H1 (cell line): ENCODE data around the gene ADAM12. TPM values are rescaled to one million over a fixed set of nuclear protein-coding genes. Genes with fewer than 3 reads are reported as not detected.

ENCODE experiments used
- CTCF ChIA-PET: fragments of 300-600 bp; sonication (Branson Sonifier 250); formaldehyde crosslinking; loops from one replicate; lab custom pipeline; 2021; ENCODE audit not compliant: partially characterized antibody; lab: Charles Lee
- POLR2A ChIA-PET: fragments of 300-600 bp; sonication (Branson Sonifier 250); formaldehyde crosslinking; loops from one replicate; lab custom pipeline; 2021; ENCODE audit warnings: inconsistent platforms; ENCODE audit not compliant: partially characterized antibody; lab: Charles Lee
- DNase-seq, 2 experiments: peaks; one replicate each; pipeline versions ENCODE4 v3.0.0 to v3.0.0-alpha.2; 2010 to 2022; ENCODE audit warnings: low spot score in 2 of 2, low read depth in 1 of 2, mixed read lengths in 1 of 2
- FAIRE-seq: peaks from 2 replicates; lab custom pipeline; 2011; peaks lifted over from hg19 to GRCh38; lab: Jason Lieb, UNC
- H2AFZ ChIP-seq: 2 replicates; pipeline ENCODE4 v1.8.1; 2012; ENCODE audit warnings: low read length, inconsistent platforms
- H2AK5ac ChIP-seq: 2 replicates; pipeline ENCODE4 v1.6.1; 2013; ENCODE audit warnings: low read depth, low read length
- H2BK120ac ChIP-seq: replicated peaks from 2 replicates; pipeline ENCODE3; 2013; ENCODE audit warnings: low read depth, low read length, inconsistent platforms
- H2BK12ac ChIP-seq: 2 replicates; pipeline ENCODE4 v1.6.1; 2013; ENCODE audit warnings: low read depth, low read length
- H2BK15ac ChIP-seq: 2 replicates; pipeline ENCODE4 v1.6.1; 2013; ENCODE audit warnings: low read length
- H2BK20ac ChIP-seq: 2 replicates; pipeline ENCODE4 v1.6.1; 2013; ENCODE audit warnings: low read length
- H2BK5ac ChIP-seq: 2 replicates; pipeline ENCODE4 v1.6.1; 2013; ENCODE audit warnings: low read depth, low read length
- H3K14ac ChIP-seq: 2 replicates; pipeline ENCODE4 v1.6.1; 2013; ENCODE audit warnings: inconsistent platforms; ENCODE audit not compliant: insufficient read length
- H3K18ac ChIP-seq: 2 replicates; pipeline ENCODE4 v1.6.1; 2013; ENCODE audit warnings: low read length; ENCODE audit errors: extremely low read depth
- H3K23ac ChIP-seq: 2 replicates; pipeline ENCODE4 v1.6.1; 2013; ENCODE audit warnings: inconsistent platforms; ENCODE audit not compliant: insufficient read length
- H3K23me2 ChIP-seq: 2 replicates; pipeline ENCODE4 v1.6.1; 2013; ENCODE audit warnings: low read depth, low read length
- H3K27ac ChIP-seq: 2 replicates; pipeline ENCODE4 v1.6.1; 2011; ENCODE audit warnings: low read depth, low read length, inconsistent platforms
- H3K27me3 ChIP-seq, 4 experiments: replicated peaks in 1 of 4; 1 replicate in 1 of 4; 2 replicates in 3 of 4; pipeline versions ENCODE4 v1.6.1 to v1.8.1; 2011 to 2013; ENCODE audit warnings: low read length in 3 of 4, mild to moderate bottlenecking in 3 of 4, inconsistent platforms in 2 of 4, mixed read lengths in 2 of 4, moderate library complexity in 1 of 4; ENCODE audit not compliant: control insufficient read depth in 3 of 4, insufficient read depth in 3 of 4; ENCODE audit errors: extremely low read depth in 1 of 4
- H3K36me3 ChIP-seq, 4 experiments: 2 replicates each; pipeline versions ENCODE4 v1.6.1 to v1.8.1; 2011 to 2013; ENCODE audit warnings: mild to moderate bottlenecking in 4 of 4, low read length in 3 of 4, moderate library complexity in 2 of 4, control low read depth in 1 of 4, inconsistent platforms in 1 of 4; ENCODE audit not compliant: insufficient read depth in 4 of 4, control insufficient read depth in 2 of 4
- H3K4ac ChIP-seq: replicated peaks from 2 replicates; pipeline ENCODE3; 2013; ENCODE audit warnings: low read length, low read depth, mixed read lengths, inconsistent platforms; ENCODE audit not compliant: insufficient read length
- H3K4me1 ChIP-seq, 4 experiments: replicated peaks in 1 of 4; 1 replicate in 1 of 4; 2 replicates in 3 of 4; pipeline versions ENCODE4 v1.6.1 to v1.8.1; 2011 to 2013; ENCODE audit warnings: low read length in 3 of 4, inconsistent platforms in 2 of 4, mixed read lengths in 1 of 4; ENCODE audit not compliant: insufficient read depth in 4 of 4, control insufficient read depth in 3 of 4
- H3K4me2 ChIP-seq, 2 experiments: 2 replicates each; pipeline versions ENCODE4 v1.6.1 to v1.8.1; 2011 to 2013; ENCODE audit warnings: low read depth in 2 of 2, low read length in 2 of 2, control low read depth in 1 of 2, inconsistent platforms in 1 of 2, mild to moderate bottlenecking in 1 of 2; ENCODE audit not compliant: insufficient read depth in 1 of 2
- H3K4me3 ChIP-seq, 4 experiments: fragments of 200-600, 300-600 bp in 1 of 4; sonication (generic), shearing (Covaris generic), sonication (Bioruptor Twin) in 1 of 4; 2 replicates each; pipeline versions ENCODE4 v1.5.1 to v1.8.1; 2011 to 2016; ENCODE audit warnings: low read length in 4 of 4, low read depth in 3 of 4, control low read depth in 2 of 4, inconsistent platforms in 2 of 4, mild to moderate bottlenecking in 2 of 4, mixed read lengths in 1 of 4, moderate library complexity in 1 of 4; ENCODE audit not compliant: insufficient read depth in 2 of 4; ENCODE audit errors: extremely low read depth in 1 of 4
- H3K56ac ChIP-seq: replicated peaks from 2 replicates; pipeline ENCODE3; 2013; ENCODE audit warnings: low read depth, mild to moderate bottlenecking, mixed read lengths, low read length, inconsistent platforms; ENCODE audit not compliant: insufficient read length
- H3K79me1 ChIP-seq: 2 replicates; pipeline ENCODE4 v1.6.1; 2013; ENCODE audit warnings: low read depth, low read length, control low read depth
- H3K79me2 ChIP-seq, 2 experiments: 2 replicates each; pipeline versions ENCODE4 v1.6.1 to v1.8.1; 2012 to 2013; ENCODE audit warnings: low read length in 2 of 2, mild to moderate bottlenecking in 2 of 2, inconsistent platforms in 1 of 2; ENCODE audit not compliant: insufficient read depth in 2 of 2, control insufficient read depth in 1 of 2
- H3K9ac ChIP-seq, 4 experiments: replicated peaks in 1 of 4; 1 replicate in 1 of 4; 2 replicates in 3 of 4; pipeline versions ENCODE4 v1.6.1 to v1.8.1; 2011 to 2013; ENCODE audit warnings: low read depth in 3 of 4, low read length in 3 of 4, control low read depth in 2 of 4, mild to moderate bottlenecking in 2 of 4, moderate library complexity in 2 of 4, inconsistent platforms in 1 of 4; ENCODE audit errors: extremely low read depth in 1 of 4
- H3K9me3 ChIP-seq, 2 experiments: 2 replicates each; pipeline versions ENCODE4 v1.6.1 to v1.8.1; 2012 to 2013; ENCODE audit warnings: mild to moderate bottlenecking in 2 of 2, moderate library complexity in 2 of 2, control low read depth in 1 of 2, inconsistent platforms in 1 of 2, low read depth in 1 of 2, low read length in 1 of 2, mixed read lengths in 1 of 2; ENCODE audit not compliant: insufficient read depth in 2 of 2
- H4K20me1 ChIP-seq, 2 experiments: replicated peaks in 1 of 2; 2 replicates each; pipeline versions ENCODE3 to v1.8.1; 2011 to 2013; ENCODE audit warnings: inconsistent platforms in 2 of 2, low read length in 2 of 2, mild to moderate bottlenecking in 1 of 2; ENCODE audit not compliant: insufficient read depth in 2 of 2, control insufficient read depth in 1 of 2
- H4K5ac ChIP-seq: 2 replicates; pipeline ENCODE4 v1.6.1; 2013; ENCODE audit warnings: low read length, low read depth, mixed read lengths, inconsistent platforms; ENCODE audit not compliant: insufficient read length
- H4K8ac ChIP-seq: 2 replicates; pipeline ENCODE4 v1.8.0; 2013; ENCODE audit warnings: mild to moderate bottlenecking, moderate library complexity, low read length, inconsistent platforms; ENCODE audit not compliant: insufficient read depth; ENCODE audit errors: extremely low read depth
- H4K91ac ChIP-seq: replicated peaks from 2 replicates; pipeline ENCODE3; 2013; ENCODE audit warnings: low read length, mixed read lengths, inconsistent platforms; ENCODE audit not compliant: insufficient read length
- ASH2L ChIP-seq: fragments of 200-600, 300-600 bp; sonication (generic); IDR thresholded peaks from one replicate; pipeline ENCODE4 v1.7.1; 2017; ENCODE audit warnings: low read length
- BACH1 ChIP-seq: IDR thresholded peaks from 2 replicates; pipeline ENCODE4 v1.6.1; 2012; ENCODE audit warnings: low read length, improper control_type of control experiment
- CBX5 ChIP-seq: fragments of 300-800, 300-1000 bp; sonication (generic); IDR thresholded peaks from 2 replicates; pipeline ENCODE4 v1.7.1; 2016; ENCODE audit warnings: antibody characterized with exemption, low read length, low read depth
- CEBPB ChIP-seq: IDR thresholded peaks from 2 replicates; pipeline ENCODE4 v1.6.1; 2012; ENCODE audit warnings: low read depth, low read length
- CHD1 ChIP-seq: IDR thresholded peaks from 2 replicates; pipeline ENCODE4 v1.6.1; 2012; ENCODE audit warnings: low read depth, low read length, improper control_type of control experiment
- EGR1 ChIP-seq: IDR thresholded peaks from 2 replicates; pipeline ENCODE4 v1.6.1; 2011; ENCODE audit warnings: low read depth, low read length, borderline replicate concordance
- EP300 ChIP-seq, 2 experiments: IDR thresholded peaks; 1 replicate in 1 of 2; 2 replicates in 1 of 2; pipeline ENCODE4 v1.6.1; 2011 to 2012; ENCODE audit warnings: low read depth in 2 of 2, low read length in 2 of 2, mild to moderate bottlenecking in 2 of 2, borderline replicate concordance in 1 of 2, inconsistent platforms in 1 of 2, moderate library complexity in 1 of 2
- FOSL1 ChIP-seq: IDR thresholded peaks from 2 replicates; pipeline ENCODE4 v1.6.1; 2011; ENCODE audit warnings: mild to moderate bottlenecking, low read depth, low read length, moderate library complexity; ENCODE audit not compliant: insufficient read depth
- KDM1A ChIP-seq: fragments of 200-600, 300-600 bp; sonication (generic); IDR thresholded peaks from 2 replicates; pipeline ENCODE4 v1.7.1; 2016; ENCODE audit warnings: mild to moderate bottlenecking, low read length, borderline replicate concordance
- MAFK ChIP-seq: IDR thresholded peaks from 2 replicates; pipeline ENCODE4 v1.6.1; 2012; ENCODE audit warnings: low read depth, mild to moderate bottlenecking, improper control_type of control experiment, low read length
- NRF1 ChIP-seq: IDR thresholded peaks from 2 replicates; pipeline ENCODE4 v1.6.1; 2011; ENCODE audit warnings: mild to moderate bottlenecking, low read depth, low read length, improper control_type of control experiment
- RBBP5 ChIP-seq: IDR thresholded peaks from 2 replicates; pipeline ENCODE4 v1.7.1; 2012; ENCODE audit warnings: low read depth, mild to moderate bottlenecking, inconsistent platforms, low read length, moderate library complexity, borderline replicate concordance
- USF2 ChIP-seq: IDR thresholded peaks from 2 replicates; pipeline ENCODE4 v1.6.1; 2011; ENCODE audit warnings: low read length, improper control_type of control experiment
- WGBS, 2 experiments: shearing (Covaris generic) in 1 of 2; methylation state at CpG; one replicate each; pipeline versions ENCODE4 v1.1.6 to v1.1.7; 2013 to 2015; ENCODE audit warnings: low lambda C conversion rate in 2 of 2, mixed read lengths in 2 of 2, inconsistent platforms in 1 of 2, low coverage in 1 of 2, missing lambda C conversion rate in 1 of 2; ENCODE audit not compliant: insufficient replicate concordance in 2 of 2, insufficient coverage in 1 of 2, insufficient read length in 1 of 2; ENCODE audit errors: extremely low coverage in 1 of 2, missing lambda C conversion rate in 1 of 2; 5-methylcytosine and 5-hydroxymethylcytosine counted together
- polyA plus RNA-seq, 7 experiments: library from polyadenylated mRNA; depleted of rRNA in 3 of 7; stranded (reverse) in 5 of 7; unstranded in 2 of 7; fragments of >200 nt in 5 of 7; fragments of 200-250 nt in 2 of 7; gene quantifications; 1 replicate in 5 of 7; 2 replicates in 1 of 7; 4 replicates in 1 of 7; pipeline versions ENCODE4 v1.2.1 to v1.2.3, GENCODE V29; 2011 to 2013; ENCODE audit warnings: missing spikeins in 2 of 7, mixed read lengths in 2 of 7
- total RNA-seq: library from RNA; stranded (reverse); fragmentation: NEBNext Ultra II Directional; extraction: Animal tissue kit (Norgen Biotek cat#: 25700); gene quantifications from 2 replicates; pipeline ENCODE4 v1.2.1, GENCODE V29; 2021
- TF ChIP-seq, protein P1 (sequence below): IDR thresholded peaks from 2 replicates; pipeline ENCODE4 v1.6.1; 2012; ENCODE audit warnings: inconsistent platforms

Gene ADAM12
- total and polyA plus RNA-seq, 2 of the 8 experiments (the other 6 are each of a cell fraction or from before 2014, with no cell fraction given), result 0.07 to 0.17 TPM

GRCh38 chr10:126398924-126399323, 10.6 kb upstream of the ADAM12 start:
- H3K4me3 ChIP-seq, result no peak overlapping the region
- H4K8ac ChIP-seq, result no peak overlapping the region
- no peaks in the 10 kb centered on the region for H3K23me2 ChIP-seq
- no peak overlapping the region for H3K4ac ChIP-seq
- H2BK15ac ChIP-seq, result no peak overlapping the region
- H3K27ac ChIP-seq, result no peak overlapping the region
- H3K56ac ChIP-seq, result no peak overlapping the region
- H3K4me2 ChIP-seq, result no peak overlapping the region
- no peak overlapping the region for H2BK12ac ChIP-seq
- H2BK20ac ChIP-seq, result no peak overlapping the region
- no peaks in the 10 kb centered on the region for H4K20me1 ChIP-seq
- no peak overlapping the region for H2AK5ac ChIP-seq
- H3K27me3 ChIP-seq, result no peaks in the 10 kb centered on the region
- no peaks in the 10 kb centered on the region for H3K79me1 ChIP-seq
- H4K5ac ChIP-seq, result no peak overlapping the region
- WGBS, 2 experiments, result 90% methylated on average over 4 of the region's 4 CpGs; no CpG with 5 or more reads in 1 of the 2 experiments
- ChIA-PET POLR2A (no interaction called here), CTCF (no interaction called here)
- H3K9me3 ChIP-seq, result no peaks in the 10 kb centered on the region
- no peak overlapping the region for H3K9ac ChIP-seq
- DNase-seq (no peak), FAIRE-seq (no peak)
- no peak overlapping the region for H3K18ac ChIP-seq
- no peaks in the 10 kb centered on the region for H3K79me2 ChIP-seq
- no peak overlapping the region for H2BK5ac ChIP-seq
- no peak overlapping the region for H3K23ac ChIP-seq
- no peak overlapping the region for H2AFZ ChIP-seq
- H3K14ac ChIP-seq, result no peak overlapping the region
- no peak overlapping the region for H4K91ac ChIP-seq
- H3K36me3 ChIP-seq, result no peaks in the 10 kb centered on the region
- no peak overlapping the region for H2BK120ac ChIP-seq
- peaks cover 0 to 9% (median 0%) of the 10 kb centered on the region in 4 experiments; a peak in 1 of 7 replicates for H3K4me1 ChIP-seq
- TF ChIP-seq CEBPB (no peak), KDM1A (no peak), USF2 (no peak), ASH2L (no peak), NRF1 (no peak), EGR1 (no peak), FOSL1 (no peak), CHD1 (no peak), CBX5 (no peak), RBBP5 (no peak), MAFK (no peak), EP300 (IDR thresholded peaks at IDR 0.05; ENCODE audit: borderline replicate concordance in 1 of 2, low read depth in 2 of 2, low read length in 2 of 2) (no peak), BACH1 (no peak)
- TF ChIP-seq, protein P1, sequence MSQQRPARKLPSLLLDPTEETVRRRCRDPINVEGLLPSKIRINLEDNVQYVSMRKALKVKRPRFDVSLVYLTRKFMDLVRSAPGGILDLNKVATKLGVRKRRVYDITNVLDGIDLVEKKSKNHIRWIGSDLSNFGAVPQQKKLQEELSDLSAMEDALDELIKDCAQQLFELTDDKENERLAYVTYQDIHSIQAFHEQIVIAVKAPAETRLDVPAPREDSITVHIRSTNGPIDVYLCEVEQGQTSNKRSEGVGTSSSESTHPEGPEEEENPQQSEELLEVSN, result no peak
